Activated effector memory CD4-positive, alpha-beta T cell treated with anti-CD3 and anti-CD28 coated beads, Interleukin-2, amount 50 U/mL, for 16 hours (primary cell): Measurements from ENCODE around the gene STAB2.
"Not testable (repeated sequence)": the region's sequence is repeated elsewhere in the genome, so short reads cannot be mapped to it uniquely, and the experiment has no call there.

Experiments used
- DNase-seq: peaks from one replicate; pipeline ENCODE4 v3.0.0-alpha.2; 2020

Gene STAB2

GRCh38 chr12:103589517-103589916 is 2.4 kb downstream of the STAB2 start:
- no peak for DNase-seq

- no peak for DNase-seq
Observed at GRCh38 chr12:103590271-103590670, 3.2 kb downstream of the STAB2 start.

- DNase-seq = no peak
Observed at GRCh38 chr12:103596981-103597380, 9.9 kb downstream of the STAB2 start.

GRCh38 chr12:103599274-103599673 is 12.2 kb downstream of the STAB2 start:
- DNase-seq = no peak

DNA sequence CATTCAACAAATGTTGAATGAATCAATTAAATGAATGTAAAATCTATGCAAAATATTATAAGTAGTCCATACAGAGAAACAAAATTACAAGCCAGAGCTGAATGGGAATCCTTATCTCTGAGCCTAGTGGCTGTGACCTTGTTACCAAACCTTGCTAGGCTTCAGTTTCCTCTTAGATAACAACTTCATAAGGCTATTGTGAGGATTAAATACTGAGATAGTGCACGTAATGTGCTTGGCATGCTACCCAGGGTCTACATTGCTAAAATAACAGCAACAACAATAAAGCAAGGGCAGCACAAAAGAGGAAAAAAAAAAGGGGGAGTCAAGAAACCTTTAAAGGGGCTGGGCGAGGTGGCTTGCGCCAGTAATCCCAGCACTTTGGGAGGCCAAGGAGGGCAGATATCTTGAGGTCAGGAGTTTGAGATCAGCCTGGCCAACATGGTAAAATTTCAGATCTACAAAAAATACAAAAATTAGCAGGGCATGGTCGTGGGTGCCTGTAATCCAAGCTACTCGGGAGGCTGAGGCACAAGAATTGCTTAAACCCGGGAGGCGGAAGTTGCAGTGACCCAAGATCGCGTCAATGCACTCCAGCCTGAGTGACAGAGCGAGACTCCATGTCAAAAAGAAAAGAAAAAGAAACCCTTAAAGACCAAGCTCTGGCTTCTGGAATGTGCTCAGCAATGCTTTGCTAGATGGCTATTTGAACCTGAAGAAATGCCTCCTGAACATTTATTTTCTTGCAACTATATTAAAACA is 14.1 kb downstream of the STAB2 start:
- DNase-seq = no peak

- no peak for DNase-seq
Observed at GRCh38 chr12:103620395-103620794, 33.3 kb downstream of the STAB2 start.

DNA sequence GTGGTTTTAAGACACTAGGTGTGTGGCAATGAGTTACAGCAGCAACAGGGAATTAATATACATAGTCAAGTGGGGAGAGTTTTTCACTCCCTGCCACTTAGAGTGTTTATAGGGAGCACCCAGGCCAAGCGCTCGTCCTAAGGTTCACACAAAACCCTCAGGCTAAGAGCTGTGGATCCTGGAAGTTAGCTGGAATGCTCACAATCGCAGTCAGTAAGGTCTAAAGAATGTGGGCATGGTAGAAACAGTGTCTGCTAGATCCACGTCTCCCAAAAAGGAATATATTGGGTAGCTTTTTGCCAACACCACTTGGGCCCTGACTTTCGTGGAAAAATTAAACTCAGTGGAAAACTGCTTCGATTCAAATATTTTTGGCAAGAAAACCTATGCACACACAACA is 36.6 kb downstream of the STAB2 start:
- DNase-seq = no peak

GRCh38 chr12:103626498-103626897 is 39.4 kb downstream of the STAB2 start:
- DNase-seq = no peak

DNA sequence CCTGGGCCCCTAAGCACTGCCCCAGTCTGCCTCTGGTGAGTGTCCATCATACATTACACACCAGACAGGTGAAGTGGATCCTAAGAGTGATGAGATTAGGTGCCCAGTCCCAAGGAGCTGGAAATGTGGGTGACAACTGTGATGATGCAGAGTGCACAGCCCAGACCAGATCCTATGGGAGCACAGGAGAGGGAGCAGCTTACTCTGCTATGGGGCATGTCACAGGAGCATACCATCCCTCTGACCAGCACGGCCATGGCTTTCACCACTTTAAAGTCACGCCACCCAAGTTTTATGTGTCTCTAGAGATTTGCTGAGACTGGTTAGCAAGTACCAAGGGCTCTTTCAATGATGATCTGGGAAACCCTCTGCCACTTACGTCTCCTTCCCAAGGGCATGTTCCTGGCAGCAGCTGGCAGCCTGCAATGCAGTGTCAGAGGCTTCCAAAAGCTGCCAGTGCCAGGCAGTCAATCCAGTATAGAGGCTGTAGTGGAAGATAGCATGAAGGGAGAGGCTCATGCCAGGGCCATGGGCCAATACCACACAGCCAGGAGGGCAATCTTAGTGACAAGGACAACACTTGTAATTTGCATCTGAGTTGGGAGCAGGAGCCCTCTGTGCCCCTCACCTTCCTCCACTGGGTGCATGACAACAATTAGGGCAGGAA is 40.2 kb downstream of the STAB2 start:
- DNase-seq = no peak

DNA sequence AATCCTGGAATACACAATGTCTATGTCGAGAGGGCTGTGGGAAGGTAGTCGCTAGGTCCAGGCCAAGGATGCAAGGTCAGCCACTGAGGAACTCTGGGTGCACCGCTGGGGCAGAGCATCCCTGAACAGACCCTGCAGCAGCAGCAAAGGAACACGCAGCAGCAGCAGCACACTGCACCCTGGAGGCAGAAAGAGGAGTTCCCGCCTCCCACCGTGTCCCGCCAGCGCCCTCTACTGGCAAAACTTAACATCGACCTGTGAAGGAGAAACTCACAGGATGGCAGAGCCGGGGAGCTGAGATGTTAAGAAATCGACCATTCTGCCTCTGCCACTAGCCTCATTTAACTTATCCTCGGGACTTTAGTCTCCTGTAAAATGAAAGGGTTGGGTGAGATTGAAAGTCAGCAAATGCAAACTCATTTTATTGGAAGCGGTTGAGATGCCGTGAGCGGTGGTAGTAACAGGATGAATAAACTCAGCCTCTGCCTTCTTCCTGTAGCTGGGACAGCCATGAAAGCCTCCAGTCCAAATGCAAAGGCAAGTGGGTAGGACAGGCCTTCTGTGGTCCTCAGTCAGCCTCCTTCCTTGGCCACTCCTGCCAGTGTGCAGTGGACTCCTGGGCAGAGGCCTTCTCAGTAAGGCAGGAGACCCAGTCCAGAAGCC is 45.6 kb downstream of the STAB2 start:
- peak; percentile 75 for DNase-seq

DNA sequence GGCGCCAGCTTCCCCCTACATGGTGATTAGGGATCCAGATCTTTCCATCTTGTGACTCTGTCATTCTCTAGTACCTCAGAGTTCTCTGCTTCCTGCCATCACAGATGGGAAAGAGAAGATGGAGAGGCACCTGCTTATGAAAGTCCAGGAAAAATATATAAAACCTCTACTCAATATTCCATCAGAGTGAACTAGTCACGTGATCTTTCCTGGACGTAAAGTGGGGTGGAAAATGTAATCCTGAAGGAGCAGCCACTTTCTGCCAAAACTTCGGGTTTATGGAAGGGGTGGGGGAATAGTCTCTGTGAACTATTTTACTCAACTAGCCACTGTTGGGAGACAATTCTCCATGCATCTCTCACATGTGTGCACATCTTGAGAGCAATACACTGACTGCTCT is 47.7 kb downstream of the STAB2 start:
- no peak for DNase-seq

DNA sequence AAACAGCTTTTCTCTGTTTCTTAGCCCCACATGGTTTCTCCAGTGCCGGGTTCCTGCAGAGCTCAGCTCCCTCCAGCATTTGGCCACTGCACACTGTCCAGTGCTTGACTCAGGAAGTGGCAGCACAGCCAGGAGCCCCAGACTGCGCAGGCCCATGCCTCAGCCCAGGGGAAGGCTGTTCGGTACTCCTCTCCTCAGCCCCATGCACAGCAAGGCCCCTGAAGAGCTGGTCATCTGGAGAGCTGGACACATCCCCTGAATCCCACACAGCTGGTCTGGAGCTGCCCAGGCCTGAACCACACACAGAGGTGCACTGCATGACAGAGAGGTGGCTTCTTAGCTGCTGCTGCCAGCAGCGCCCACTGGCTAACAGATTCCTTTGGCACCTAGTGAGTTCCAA is 48.3 kb downstream of the STAB2 start:
- DNase-seq = no peak

DNA sequence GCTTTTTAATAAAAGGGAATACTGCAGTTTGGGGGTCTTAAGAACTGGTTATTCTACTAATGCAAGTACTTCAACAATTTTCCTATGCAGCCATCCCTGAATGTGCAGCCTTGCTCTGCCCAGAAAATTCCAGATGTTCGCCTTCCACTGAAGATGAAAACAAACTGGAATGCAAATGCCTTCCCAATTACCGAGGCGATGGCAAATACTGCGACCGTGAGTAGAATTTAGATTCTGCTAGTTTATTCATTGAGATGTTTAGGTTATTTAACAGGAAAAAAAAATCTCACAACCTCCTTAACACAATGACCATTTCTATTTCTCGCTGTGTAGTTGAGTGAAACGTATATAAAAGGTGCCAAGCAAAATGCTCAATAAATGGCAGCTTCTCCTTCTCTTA is 49.9 kb downstream of the STAB2 start:
- no peak for DNase-seq

GRCh38 chr12:103637429-103637828 is 50.4 kb downstream of the STAB2 start:
- no peak for DNase-seq

- no peak for DNase-seq
Observed at GRCh38 chr12:103639983-103640382, 52.9 kb downstream of the STAB2 start.

- no peak for DNase-seq
Observed at GRCh38 chr12:103640410-103640809, 53.3 kb downstream of the STAB2 start.

DNA sequence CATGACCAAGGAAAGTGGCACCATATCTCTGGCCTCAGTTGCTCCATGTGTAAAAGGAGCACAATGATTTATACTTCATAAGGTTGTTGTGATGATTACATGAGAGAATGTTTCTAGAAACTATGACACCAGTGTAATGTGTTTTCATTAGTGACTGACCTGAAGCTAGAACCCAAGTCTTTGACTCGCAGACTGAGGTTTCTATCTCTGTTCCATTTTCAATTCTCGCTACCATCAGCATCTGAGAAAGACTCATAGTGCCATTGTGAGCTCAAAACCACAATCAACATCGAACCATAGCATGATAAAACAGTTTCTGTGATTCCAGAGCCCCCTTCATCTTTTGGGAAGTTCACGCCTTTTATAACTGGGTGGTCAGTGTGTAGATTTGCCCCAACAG is 53.8 kb downstream of the STAB2 start:
- DNase-seq = no peak

DNA sequence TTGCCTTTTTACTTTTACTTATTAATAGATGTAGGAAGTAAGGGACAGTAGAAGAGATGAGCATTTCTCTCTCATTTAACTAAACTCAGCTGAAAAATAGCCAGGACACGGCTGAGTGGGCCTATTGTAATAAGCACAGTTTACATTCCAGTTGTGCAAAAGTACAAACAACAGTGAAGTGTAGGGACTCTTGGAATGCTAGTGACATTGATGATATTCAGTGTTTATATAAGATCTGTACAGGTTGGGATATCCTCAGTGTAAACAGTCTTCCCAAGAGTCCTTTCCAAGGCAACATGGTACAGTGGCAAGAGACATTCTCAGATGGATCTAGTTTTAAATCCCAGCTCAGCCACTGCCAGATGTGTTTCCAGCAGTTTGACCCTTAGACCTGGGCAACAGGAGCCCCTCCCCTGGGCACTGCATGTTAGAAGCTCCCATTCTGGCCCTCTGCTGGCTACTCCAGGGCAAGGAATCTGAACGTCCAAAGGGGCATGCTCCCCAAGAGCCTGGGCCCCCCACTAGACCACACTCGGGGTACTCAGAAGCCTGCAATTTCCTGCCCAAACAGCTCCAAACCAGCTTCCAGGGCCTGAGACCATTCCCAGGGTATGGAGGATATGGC is 55.3 kb downstream of the STAB2 start:
- no peak for DNase-seq

DNA sequence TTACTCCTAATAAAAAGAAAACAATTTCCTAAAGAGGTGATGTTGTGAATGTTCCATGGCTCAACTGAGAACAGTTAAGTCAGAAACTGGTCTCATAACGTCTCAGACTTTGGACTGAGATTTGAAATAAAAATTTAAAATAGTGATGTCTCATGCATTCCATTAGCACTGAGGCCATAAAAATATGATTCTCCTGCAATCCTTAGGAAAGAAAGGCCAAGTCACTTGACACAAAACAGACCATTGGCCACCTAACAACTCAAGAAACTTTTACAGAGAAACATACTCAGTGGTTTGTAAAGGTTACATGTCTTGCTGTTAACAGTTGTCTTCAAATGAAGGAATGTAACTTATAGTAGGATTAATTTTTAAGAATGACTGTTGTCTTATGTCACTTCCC is 58.1 kb downstream of the STAB2 start:
- DNase-seq = no peak

GRCh38 chr12:103647267-103647666 is 60.2 kb downstream of the STAB2 start:
- DNase-seq = no peak

GRCh38 chr12:103652808-103653207 is 65.7 kb downstream of the STAB2 start:
- no peak for DNase-seq

GRCh38 chr12:103653568-103654173 is 66.6 kb downstream of the STAB2 start:
- not testable (repeated sequence) for DNase-seq

DNA sequence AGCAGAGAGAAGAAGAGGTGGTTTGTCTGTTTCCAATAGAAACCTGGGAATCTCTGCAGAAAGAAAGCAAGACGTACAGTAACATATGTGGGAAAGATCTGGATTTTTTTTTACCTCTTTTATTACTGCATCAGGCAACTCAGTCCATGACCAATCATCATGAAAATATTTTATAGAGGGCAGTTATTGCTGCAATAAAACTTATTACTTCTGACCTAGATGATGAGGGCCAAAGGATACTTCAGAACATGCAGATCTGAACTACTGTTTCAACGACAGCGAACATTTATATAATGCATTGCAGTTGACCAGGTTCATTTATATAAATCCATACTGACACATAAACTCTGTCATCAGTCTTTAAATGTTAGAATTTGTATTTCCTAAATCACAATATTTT is 67.7 kb downstream of the STAB2 start:
- DNase-seq = no peak
